Liver (tissue), 3 donors: ENCODE data around the gene PDE4D.

ENCODE experiments used
- ATF3 ChIP-seq: IDR thresholded peaks from 2 replicates; pipeline ENCODE4 v1.6.1; 2016; ENCODE audit warnings: antibody characterized with exemption
- CTCF ChIP-seq: fragments of 150-350 bp; IDR thresholded peaks from 2 replicates; pipeline ENCODE4 v1.5.1; 2017; ENCODE audit warnings: improper control_type of control experiment, low read depth, low read length; ENCODE audit not compliant: missing input control
- FOXA1 ChIP-seq: IDR thresholded peaks from 2 replicates; pipeline ENCODE4 v1.6.1; 2016; ENCODE audit warnings: antibody characterized with exemption
- FOXA2 ChIP-seq: IDR thresholded peaks from 2 replicates; pipeline ENCODE4 v1.6.1; 2016; ENCODE audit warnings: antibody characterized with exemption
- GABPA ChIP-seq, 2 donors: IDR thresholded peaks in 1 of 2; conservative IDR thresholded peaks in 1 of 2; 2 replicates each; pipeline ENCODE4 v1.6.1; 2016; ENCODE audit warnings: antibody characterized with exemption in 2 of 2, mild to moderate bottlenecking in 1 of 2, moderate library complexity in 1 of 2
- MAX ChIP-seq: IDR thresholded peaks from 2 replicates; pipeline ENCODE4 v1.6.1; 2016; ENCODE audit warnings: antibody characterized with exemption
- RAD21 ChIP-seq, 2 donors: IDR thresholded peaks; 2 replicates each; pipeline ENCODE4 v1.6.1; 2016; ENCODE audit warnings: antibody characterized with exemption in 2 of 2, mild to moderate bottlenecking in 2 of 2
- REST ChIP-seq: IDR thresholded peaks from 2 replicates; pipeline ENCODE4 v1.6.1; 2016; ENCODE audit warnings: antibody characterized with exemption, mild to moderate bottlenecking
- SP1 ChIP-seq: IDR thresholded peaks from 2 replicates; pipeline ENCODE4 v1.6.1; 2018; ENCODE audit warnings: antibody characterized with exemption, mild to moderate bottlenecking
- TAF1 ChIP-seq: conservative IDR thresholded peaks from 2 replicates; pipeline ENCODE4 v1.6.1; 2016; ENCODE audit warnings: antibody characterized with exemption, mild to moderate bottlenecking
- YY1 ChIP-seq: IDR thresholded peaks from 2 replicates; pipeline ENCODE4 v1.6.1; 2016; ENCODE audit warnings: antibody characterized with exemption, mild to moderate bottlenecking
- donor health status: healthy.
- donor health status: healthy.

- TF ChIP-seq TAF1 (no peak), CTCF (no peak), ATF3 (no peak), YY1 (no peak), SP1 (no peak), REST (no peak), GABPA (IDR thresholded peaks at IDR 0.05 in 1 of 2, conservative IDR thresholded peaks at IDR 0.05 in 1 of 2) (no peak), RAD21 (IDR thresholded peaks at IDR 0.05) (no peak), FOXA2 (no peak), MAX (no peak), FOXA1 (no peak)
Measured at GRCh38 chr5:59746241-59746765, 147.2 kb downstream of the PDE4D start.
